Measurements from ENCODE around the gene AP1S3. TPM values are rescaled to one million over a fixed set of nuclear protein-coding genes. Genes with fewer than 3 reads are reported as not detected.

Gene AP1S3
- total and polyA plus RNA-seq, 2 donors (not counting 3 experiments of a cell fraction or from before 2014, with no cell fraction given), result 0.69 to 3.8 TPM

DNA sequence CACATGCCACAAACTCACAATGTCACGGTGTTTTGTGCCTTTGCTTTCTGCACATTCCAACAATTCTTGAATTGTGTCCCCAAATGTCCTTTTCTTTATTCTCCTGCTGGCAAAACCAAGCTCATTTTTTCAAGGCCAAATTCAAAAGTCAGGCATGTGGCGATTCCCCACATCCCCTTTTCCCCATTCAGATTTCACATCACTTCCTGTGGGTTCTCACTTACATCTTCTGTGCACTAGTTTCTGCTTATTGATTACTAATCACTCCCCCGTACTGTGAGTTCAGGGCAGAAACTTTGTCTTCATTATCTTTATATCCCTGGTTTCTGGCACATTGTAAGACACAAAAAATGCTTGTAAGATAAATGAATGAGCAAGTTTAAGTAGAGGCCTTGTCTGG is 69.2 kb downstream of the AP1S3 start:
- H2AFZ ChIP-seq (ENCODE audit: low read depth, low read length), result no peak overlapping the region
- no peaks in the 10 kb centered on the region for H3K79me2 ChIP-seq (ENCODE audit: control insufficient read depth, insufficient read depth, low read length)
- no peak overlapping the region for H3K27ac ChIP-seq (ENCODE audit: insufficient read depth, low read depth, low read length)
- H4K20me1 ChIP-seq (replicated peaks; ENCODE audit: control insufficient read depth, extremely low read depth, insufficient read depth, low read length), result no peaks in the 10 kb centered on the region
- FAIRE-seq (no peak), DNase-seq (ENCODE audit: low read depth, low spot score) (no peak)
- H3K27me3 ChIP-seq (ENCODE audit: control insufficient read depth in 2 of 2, insufficient read depth in 2 of 2, low read length in 2 of 2), result no peaks in the 10 kb centered on the region
- POLR2A ChIA-PET, result no interaction called here
- no TSS peak for BruUV-seq (replicated peaks)
- no peak overlapping the region for H3K4me2 ChIP-seq (ENCODE audit: insufficient read depth, low read length)
- no peak overlapping the region for H3K9ac ChIP-seq (replicated peaks; ENCODE audit: extremely low read depth, insufficient read depth, low read length)
- peaks cover 9% of the 10 kb centered on the region for H3K4me1 ChIP-seq (ENCODE audit: control insufficient read depth, extremely low read depth, insufficient read depth, low read length)
- CTCF ChIA-PET, result interaction anchor here (0.9 kb wide), 1 partner anchor 10 kb away, joined by 3 read pairs; no protein-coding TSS in a partner anchor
- TF ChIP-seq, protein P1, sequence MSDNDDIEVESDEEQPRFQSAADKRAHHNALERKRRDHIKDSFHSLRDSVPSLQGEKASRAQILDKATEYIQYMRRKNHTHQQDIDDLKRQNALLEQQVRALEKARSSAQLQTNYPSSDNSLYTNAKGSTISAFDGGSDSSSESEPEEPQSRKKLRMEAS (IDR thresholded peaks at IDR 0.05; ENCODE audit: insufficient read depth, insufficient read length), result no peak
- TF ChIP-seq FOS (IDR thresholded peaks at IDR 0.05; ENCODE audit: borderline replicate concordance, insufficient read depth, low read length), result no peak
- TF ChIP-seq GATA2 (IDR thresholded peaks at IDR 0.05; ENCODE audit: insufficient read depth, insufficient read length, low read depth, low read length), result no peak
- TF ChIP-seq, protein P2, sequence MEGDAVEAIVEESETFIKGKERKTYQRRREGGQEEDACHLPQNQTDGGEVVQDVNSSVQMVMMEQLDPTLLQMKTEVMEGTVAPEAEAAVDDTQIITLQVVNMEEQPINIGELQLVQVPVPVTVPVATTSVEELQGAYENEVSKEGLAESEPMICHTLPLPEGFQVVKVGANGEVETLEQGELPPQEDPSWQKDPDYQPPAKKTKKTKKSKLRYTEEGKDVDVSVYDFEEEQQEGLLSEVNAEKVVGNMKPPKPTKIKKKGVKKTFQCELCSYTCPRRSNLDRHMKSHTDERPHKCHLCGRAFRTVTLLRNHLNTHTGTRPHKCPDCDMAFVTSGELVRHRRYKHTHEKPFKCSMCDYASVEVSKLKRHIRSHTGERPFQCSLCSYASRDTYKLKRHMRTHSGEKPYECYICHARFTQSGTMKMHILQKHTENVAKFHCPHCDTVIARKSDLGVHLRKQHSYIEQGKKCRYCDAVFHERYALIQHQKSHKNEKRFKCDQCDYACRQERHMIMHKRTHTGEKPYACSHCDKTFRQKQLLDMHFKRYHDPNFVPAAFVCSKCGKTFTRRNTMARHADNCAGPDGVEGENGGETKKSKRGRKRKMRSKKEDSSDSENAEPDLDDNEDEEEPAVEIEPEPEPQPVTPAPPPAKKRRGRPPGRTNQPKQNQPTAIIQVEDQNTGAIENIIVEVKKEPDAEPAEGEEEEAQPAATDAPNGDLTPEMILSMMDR (IDR thresholded peaks at IDR 0.05; ENCODE audit: extremely low read depth in 1 of 2, insufficient read depth in 1 of 2, low read depth in 1 of 2, low read length in 2 of 2), result no peak
- no peak for TF ChIP-seq EZH2 (IDR thresholded peaks at IDR 0.05; ENCODE audit: borderline replicate concordance, low read depth, low read length, severe bottlenecking)
- TF ChIP-seq POLR2A (IDR thresholded peaks at IDR 0.05; ENCODE audit: low read depth, low read length), result no peak
- no peak for TF ChIP-seq JUN (IDR thresholded peaks at IDR 0.05; ENCODE audit: borderline replicate concordance, insufficient read depth, insufficient read length, low read depth)
- TF ChIP-seq MYC (IDR thresholded peaks at IDR 0.05; ENCODE audit: low read depth, low read length), result no peak
- no peak for TF ChIP-seq POLR2AphosphoS5 (IDR thresholded peaks at IDR 0.05; ENCODE audit: insufficient read depth, low read depth, low read length)
- dilution Hi-C loops (cut with MboI; ENCODE audit: extremely low pct_ligation_motif_present, low sequenced_read_pairs), result no loop called here
- no peaks in the 10 kb centered on the region for H3K9me1 ChIP-seq (replicated peaks; ENCODE audit: control insufficient read depth, extremely low read depth, insufficient read depth, low read length)
- H3K4me3 ChIP-seq (replicated peaks in 1 of 3; ENCODE audit: insufficient read depth in 1 of 3, low read depth in 1 of 3, low read length in 3 of 3), result no peak overlapping the region
- no peaks in the 10 kb centered on the region for H3K9me3 ChIP-seq (replicated peaks; ENCODE audit: control insufficient read depth, insufficient read depth, low read length)
- intact Hi-C loops (cut with micrococcal nuclease), result no loop called here
- H3K36me3 ChIP-seq (ENCODE audit: control insufficient read depth in 2 of 2, extremely low read depth in 1 of 2, insufficient read depth in 2 of 2, low read length in 2 of 2), result no peaks in the 10 kb centered on the region
